PC-9 (cell line): ENCODE measurements around the gene GNA12. TPM values are rescaled to one million over a fixed set of nuclear protein-coding genes. Genes with fewer than 3 reads are reported as not detected.

Experiments
- BruUV-seq: library from RNA; stranded (reverse); fragments of 400-500 nt; replicated peaks from 2 replicates; lab custom pipeline; 2021; lab: Mats Ljungman, UMichigan
- CTCF ChIA-PET: fragments of 300-600 bp; sonication (Branson Sonifier 250); formaldehyde crosslinking; loops from one replicate; lab custom pipeline; 2022; ENCODE audit warnings: antibody characterized with exemption; lab: Charles Lee
- POLR2A ChIA-PET: fragments of 300-600 bp; sonication (Branson Sonifier 250); formaldehyde crosslinking; loops from one replicate; lab custom pipeline; 2022; ENCODE audit warnings: antibody characterized with exemption; ENCODE audit not compliant: unreplicated experiment; lab: Charles Lee
- DNase-seq, 2 experiments: peaks; one replicate each; pipeline versions ENCODE4 v3.0.0 to v3.0.0-alpha.2; 2015 to 2022; ENCODE audit warnings: mixed read lengths in 1 of 2
- H2AFZ ChIP-seq: fragments of 200-600 bp; sonication (generic); 2 replicates; pipeline ENCODE4 v1.8.1; 2017; ENCODE audit warnings: antibody characterized with exemption
- H3F3A ChIP-seq: fragments of 200-600 bp; sonication (generic); 2 replicates; pipeline ENCODE4 v1.8.1; 2017; ENCODE audit warnings: antibody characterized with exemption, mild to moderate bottlenecking, low read depth; ENCODE audit not compliant: insufficient read depth
- H3K27ac ChIP-seq: fragments of 200-600 bp; sonication (generic); 2 replicates; pipeline ENCODE4 v1.6.1; 2016; ENCODE audit warnings: mixed run types
- H3K27me3 ChIP-seq: fragments of 200-600 bp; sonication (generic); 2 replicates; pipeline ENCODE4 v1.6.1; 2016; ENCODE audit warnings: low read depth, mixed run types; ENCODE audit not compliant: insufficient read depth
- H3K36me3 ChIP-seq: fragments of 200-600 bp; sonication (generic); 2 replicates; pipeline ENCODE4 v1.6.1; 2016; ENCODE audit warnings: low read depth, mixed run types
- H3K4me1 ChIP-seq: fragments of 200-600 bp; sonication (generic); replicated peaks from 2 replicates; pipeline ENCODE4 v1.6.1; 2016; ENCODE audit warnings: mixed run types; ENCODE audit not compliant: insufficient read depth
- H3K4me2 ChIP-seq: fragments of 200-600 bp; sonication (generic); 2 replicates; pipeline ENCODE4 v1.6.1; 2017; ENCODE audit warnings: mixed run types
- H3K4me3 ChIP-seq: fragments of 200-600 bp; sonication (generic); 2 replicates; pipeline ENCODE4 v1.6.1; 2016; ENCODE audit warnings: mixed run types
- H3K79me2 ChIP-seq: fragments of 200-600 bp; sonication (generic); 2 replicates; pipeline ENCODE4 v1.6.1; 2017; ENCODE audit warnings: low read depth, mixed run types
- H3K9me2 ChIP-seq: fragments of 200-600 bp; sonication (generic); 2 replicates; pipeline ENCODE4 v1.8.1; 2017; ENCODE audit warnings: mild to moderate bottlenecking; ENCODE audit not compliant: insufficient read depth
- H3K9me3 ChIP-seq: fragments of 200-600 bp; sonication (generic); 2 replicates; pipeline ENCODE4 v1.8.1; 2016; ENCODE audit warnings: low read depth; ENCODE audit not compliant: insufficient read depth
- H4K20me1 ChIP-seq: fragments of 200-600 bp; sonication (generic); 2 replicates; pipeline ENCODE4 v1.8.1; 2017; ENCODE audit not compliant: insufficient read depth
- CTCF ChIP-seq: fragments of 200-600 bp; sonication (generic); conservative IDR thresholded peaks from 2 replicates; pipeline ENCODE4 v1.6.1; 2017; ENCODE audit warnings: mixed run types, antibody characterized with exemption, mild to moderate bottlenecking, moderate library complexity
- EZH2 ChIP-seq: fragments of 200-600 bp; sonication (generic); IDR thresholded peaks from 2 replicates; pipeline ENCODE4 v1.8.0; 2017; ENCODE audit warnings: antibody characterized with exemption, low read depth
- intact Hi-C: fragments of 100-400 bp; cut with micrococcal nuclease; formaldehyde crosslinking; loops from one replicate; pipeline ENCODE4 v1.10.0; 2022; ENCODE audit not compliant: unreplicated experiment
- total RNA-seq: library from RNA; stranded (reverse); gene quantifications from 2 replicates; pipeline ENCODE4 v1.2.3, GENCODE V29; 2021

The GNA12 gene
- total RNA-seq, 1 experiment from 2014 or later = 51.7 TPM

- H4K20me1 ChIP-seq = no peaks in the 10 kb centered on the region; the same call in 1 of the 2 replicates
- H3K79me2 ChIP-seq = peaks cover 91% of the 10 kb centered on the region
- peak overlapping the region; percentile 94 for H3K27ac ChIP-seq
- no peak overlapping the region for H2AFZ ChIP-seq
- peaks cover 45% of the 10 kb centered on the region for H3F3A ChIP-seq
- H3K27me3 ChIP-seq = no peaks in the 10 kb centered on the region
- H3K36me3 ChIP-seq = no peaks in the 10 kb centered on the region
- H3K4me3 ChIP-seq = peak overlapping the region; percentile 55
- ChIA-PET CTCF (interaction anchor here (0.6 kb wide), 1 partner anchor 85 kb away, joined by 7 read pairs; no protein-coding TSS in a partner anchor), POLR2A (no interaction called here)
- intact Hi-C loops = loop anchor here (5.0 kb wide), 1 partner anchor 46 kb away; no protein-coding TSS in a partner anchor
- no TSS peak for BruUV-seq
- no peaks in the 10 kb centered on the region for H3K9me3 ChIP-seq
- H3K9me2 ChIP-seq = no peaks in the 10 kb centered on the region
- no peak for DNase-seq
- H3K4me2 ChIP-seq = peak overlapping the region; percentile 95
- TF ChIP-seq CTCF = no peak
- no peak for TF ChIP-seq EZH2
- peaks cover 84% of the 10 kb centered on the region for H3K4me1 ChIP-seq
Observed at GRCh38 chr7:2803755-2804154, 40.4 kb downstream of the GNA12 start.

GRCh38 chr7:2803342-2803692 is 40.8 kb downstream of the GNA12 start:
- POLR2A ChIA-PET = interaction anchor here (0.6 kb wide), 1 partner anchor 290 kb away, joined by 5 read pairs; no protein-coding TSS in a partner anchor
- H3K27me3 ChIP-seq = no peaks in the 10 kb centered on the region
- no peaks in the 10 kb centered on the region; the same call in 1 of the 2 replicates for H4K20me1 ChIP-seq
- peak overlapping the region; percentile 94 for H3K27ac ChIP-seq
- no peaks in the 10 kb centered on the region for H3K36me3 ChIP-seq
- DNase-seq = no peak
- TF ChIP-seq EZH2 (no peak), CTCF (no peak)
- no peaks in the 10 kb centered on the region for H3K9me3 ChIP-seq
- BruUV-seq = no TSS peak
- H3K9me2 ChIP-seq = no peaks in the 10 kb centered on the region
- H3K4me2 ChIP-seq = peak overlapping the region; percentile 95
- peaks cover 79% of the 10 kb centered on the region for H3K4me1 ChIP-seq
- H3K79me2 ChIP-seq = peaks cover 91% of the 10 kb centered on the region
- peak overlapping the region; percentile 45; the same call in 1 of the 2 replicates for H2AFZ ChIP-seq
- H3F3A ChIP-seq = peaks cover 41% of the 10 kb centered on the region
- CTCF ChIA-PET = interaction anchor here (0.7 kb wide), 1 partner anchor 16 kb away, joined by 3 read pairs; no protein-coding TSS in a partner anchor
- intact Hi-C loops = loop anchor here (5.0 kb wide), 1 partner anchor 46 kb away; no protein-coding TSS in a partner anchor
- peak overlapping the region; percentile 55 for H3K4me3 ChIP-seq

- no TSS peak for BruUV-seq
- no peaks in the 10 kb centered on the region; the same call in 1 of the 2 replicates for H4K20me1 ChIP-seq
- POLR2A ChIA-PET = interaction anchor here (0.6 to 0.7 kb wide), 3 partner anchors 39 to 353 kb away, joined by 4 to 17 read pairs (median 5); no protein-coding TSS in a partner anchor
Observed at GRCh38 chr7:2802504-2803341, 41.4 kb downstream of the GNA12 start.

More at GRCh38 chr7:2802504-2803341, 41.4 kb downstream of the GNA12 start:
- H2AFZ ChIP-seq = peak overlapping the region; percentile 45
- peaks cover 91% of the 10 kb centered on the region for H3K79me2 ChIP-seq
- peak overlapping the region; percentile 55 for H3K4me3 ChIP-seq
- peaks cover 74% of the 10 kb centered on the region for H3K4me1 ChIP-seq
- no peaks in the 10 kb centered on the region for H3K9me3 ChIP-seq
- H3K36me3 ChIP-seq = no peaks in the 10 kb centered on the region
- H3K9me2 ChIP-seq = no peaks in the 10 kb centered on the region
- peak; percentile 49 to 90 for DNase-seq
- H3F3A ChIP-seq = peaks cover 36% of the 10 kb centered on the region
- TF ChIP-seq CTCF (no peak), EZH2 (no peak)
- intact Hi-C loops = loop anchor here (1.0 to 5.0 kb wide), 2 partner anchors 18 to 45 kb away; no protein-coding TSS in a partner anchor
- CTCF ChIA-PET = interaction anchor here (0.7 to 1.1 kb wide), 2 partner anchors 17 to 18 kb away, joined by 3 to 4 read pairs; no protein-coding TSS in a partner anchor
- no peaks in the 10 kb centered on the region for H3K27me3 ChIP-seq
- peak overlapping the region; percentile 95 for H3K4me2 ChIP-seq
- peak overlapping the region; percentile 94 for H3K27ac ChIP-seq
